HepG2 (cell line): ENCODE measurements around the gene MORN5. TPM values are rescaled to one million over a fixed set of nuclear protein-coding genes. Genes with fewer than 3 reads are reported as not detected.

Experiments
- ATAC-seq: fragments of 200-7000 bp; cut with Tn5 transposase; 3 replicates; pipeline ENCODE4 v1.9.1; 2020; ENCODE audit warnings: mild to moderate bottlenecking, moderate library complexity
- BruUV-seq: library from RNA; stranded (reverse); fragments of 400-500 nt; replicated peaks from 2 replicates; lab custom pipeline; 2021; lab: Mats Ljungman, UMichigan
- CTCF ChIA-PET: fragments of 300-600 bp; formaldehyde crosslinking; extraction: SDS; loops from one replicate; lab custom pipeline; 2021; ENCODE audit warnings: low total read pairs, inconsistent platforms, low intra/inter-chr PET ratio; lab: Yijun Ruan, JAX
- POLR2A ChIA-PET: fragments of 350-600 bp; sonication (Branson Sonifier 250); formaldehyde crosslinking; loops from one replicate; lab custom pipeline; 2020; ENCODE audit warnings: antibody characterized with exemption, inconsistent platforms; lab: Yijun Ruan, JAX
- DNase-seq: peaks from one replicate; pipeline ENCODE4 v3.0.0-alpha.2; 2015; ENCODE audit warnings: low spot score
- FAIRE-seq: peaks from 3 replicates; lab custom pipeline; 2011; peaks lifted over from hg19 to GRCh38; lab: Jason Lieb, UNC
- H2AFZ ChIP-seq: one replicate; pipeline ENCODE4 v1.6.1; 2011; ENCODE audit warnings: low read length, inconsistent platforms
- H3K27ac ChIP-seq: fragments of 300-600 bp; 3 replicates; pipeline ENCODE4 v1.8.0; 2011; ENCODE audit warnings: mixed run types, mild to moderate bottlenecking, mixed read lengths, low read length, inconsistent platforms; ENCODE audit not compliant: insufficient read depth; ENCODE audit errors: extremely low read length
- H3K27me3 ChIP-seq, 2 experiments: fragments of 200-600 bp in 1 of 2; 2 replicates in 1 of 2; 3 replicates in 1 of 2; pipeline versions ENCODE4 v1.6.0 to v1.8.0; 2011; ENCODE audit warnings: low read length in 2 of 2, mild to moderate bottlenecking in 2 of 2, moderate library complexity in 2 of 2, inconsistent platforms in 1 of 2; ENCODE audit not compliant: insufficient read depth in 2 of 2, control insufficient read depth in 1 of 2
- H3K36me3 ChIP-seq, 2 experiments: fragments of 200-600 bp in 1 of 2; replicated peaks in 1 of 2; 2 replicates in 1 of 2; 3 replicates in 1 of 2; pipeline versions ENCODE4 v1.5.1 to v1.8.0; 2011; ENCODE audit warnings: low read length in 2 of 2, inconsistent platforms in 1 of 2; ENCODE audit not compliant: insufficient read depth in 2 of 2, control insufficient read depth in 1 of 2
- H3K4me1 ChIP-seq: 2 replicates; pipeline ENCODE4 v1.5.1; 2012; ENCODE audit warnings: low read length, inconsistent platforms; ENCODE audit not compliant: insufficient read depth
- H3K4me2 ChIP-seq: 2 replicates; pipeline ENCODE4 v1.6.0; 2011; ENCODE audit warnings: low read depth, low read length, inconsistent platforms
- H3K4me3 ChIP-seq, 3 experiments: fragments of 200-600 bp in 1 of 3; sonication (generic), shearing (Covaris generic) in 1 of 3; replicated peaks in 1 of 3; 2 replicates each; pipeline ENCODE4 v1.5.1; 2011 to 2016; ENCODE audit warnings: low read length in 3 of 3, inconsistent platforms in 2 of 3, low read depth in 2 of 3, mild to moderate bottlenecking in 2 of 3, control low read depth in 1 of 3, mixed read lengths in 1 of 3; ENCODE audit not compliant: insufficient read depth in 1 of 3
- H3K79me2 ChIP-seq: one replicate; pipeline ENCODE4 v1.6.1; 2011; ENCODE audit warnings: low read length, inconsistent platforms; ENCODE audit not compliant: insufficient read depth
- H3K9ac ChIP-seq: 2 replicates; pipeline ENCODE4 v1.6.0; 2011; ENCODE audit warnings: mild to moderate bottlenecking, low read depth, low read length, inconsistent platforms; ENCODE audit not compliant: insufficient read depth
- H3K9me3 ChIP-seq: 2 replicates; pipeline ENCODE4 v1.5.1; 2012; ENCODE audit warnings: mild to moderate bottlenecking, low read length
- H4K20me1 ChIP-seq: 2 replicates; pipeline ENCODE4 v1.6.0; 2011; ENCODE audit warnings: inconsistent platforms, mild to moderate bottlenecking, low read length, moderate library complexity; ENCODE audit not compliant: insufficient read depth
- GATAD1 ChIP-seq: IDR thresholded peaks from 2 replicates; pipeline ENCODE4 v1.6.1; 2016; ENCODE audit warnings: missing genetic modification reagents, missing compliant biosample characterization
- HNRNPK ChIP-seq: fragments of 200-400 bp; formaldehyde crosslinking; IDR thresholded peaks from 2 replicates; pipeline ENCODE4 v1.6.1; 2018; ENCODE audit warnings: low read length, low read depth, moderate library complexity, mild to moderate bottlenecking; ENCODE audit not compliant: poor library complexity, severe bottlenecking
- JDP2 ChIP-seq: sonication (generic); formaldehyde crosslinking; IDR thresholded peaks from 2 replicates; pipeline ENCODE4 v1.8.1; 2022; ENCODE audit warnings: missing genetic modification reagents, borderline replicate concordance
- KMT2A ChIP-seq: sonication (generic); formaldehyde crosslinking; IDR thresholded peaks from 2 replicates; pipeline ENCODE4 v1.4.0; 2020; ENCODE audit warnings: missing genetic modification reagents
- LCORL ChIP-seq, 2 experiments: fragments of 450-650 bp in 1 of 2; sonication (generic) in 1 of 2; formaldehyde crosslinking in 1 of 2; IDR thresholded peaks; 2 replicates each; pipeline versions ENCODE4 v1.5.0 to v1.6.1; 2017 to 2020; ENCODE audit warnings: antibody characterized with exemption in 1 of 2, missing genetic modification reagents in 1 of 2
- NR2F2 ChIP-seq: IDR thresholded peaks from 2 replicates; pipeline ENCODE4 v1.6.1; 2012; ENCODE audit warnings: low read depth, inconsistent platforms, borderline replicate concordance
- RARA ChIP-seq: IDR thresholded peaks from 2 replicates; pipeline ENCODE4 v1.6.1; 2016; ENCODE audit warnings: missing genetic modification reagents, missing compliant biosample characterization
- SAP130 ChIP-seq: IDR thresholded peaks from 2 replicates; pipeline ENCODE4 v1.6.1; 2016; ENCODE audit warnings: low read depth
- SOX13 ChIP-seq, 3 experiments: fragments of 450-650 bp in 1 of 3; sonication (generic) in 1 of 3; formaldehyde crosslinking in 1 of 3; IDR thresholded peaks in 2 of 3; conservative IDR thresholded peaks in 1 of 3; 2 replicates each; pipeline versions ENCODE4 v1.5.0 to v1.6.1; 2016 to 2020; ENCODE audit warnings: antibody characterized with exemption in 1 of 3, mild to moderate bottlenecking in 1 of 3, missing compliant biosample characterization in 1 of 3, missing genetic modification reagents in 1 of 3, moderate library complexity in 1 of 3
- TEAD3 ChIP-seq: optimal IDR thresholded peaks from 2 replicates; pipeline ENCODE3; 2016; ENCODE audit warnings: borderline replicate concordance
- ZNF614 ChIP-seq: IDR thresholded peaks from 2 replicates; pipeline ENCODE4 v1.6.1; 2018; ENCODE audit warnings: missing biosample characterization, missing genetic modification reagents, inconsistent platforms, borderline replicate concordance
- ZNF644 ChIP-seq: IDR thresholded peaks from 2 replicates; pipeline ENCODE4 v1.6.1; 2016; ENCODE audit warnings: low read depth
- ZSCAN22 ChIP-seq: sonication (generic); formaldehyde crosslinking; IDR thresholded peaks from 2 replicates; pipeline ENCODE4 v1.4.0; 2020; ENCODE audit warnings: mild to moderate bottlenecking, missing genetic modification reagents
- ZSCAN31 ChIP-seq: sonication (generic); formaldehyde crosslinking; IDR thresholded peaks from 2 replicates; pipeline ENCODE4 v1.5.0; 2020; ENCODE audit warnings: low read depth, mild to moderate bottlenecking, missing genetic modification reagents
- WGBS: methylation state at CpG from one replicate; pipeline ENCODE4 v1.1.6; 2017; ENCODE audit warnings: low lambda C conversion rate; 5-methylcytosine and 5-hydroxymethylcytosine counted together
- in situ Hi-C: cut with HindIII; loops from 2 replicates; pipeline ENCODE4 v1.10.0; 2017; ENCODE audit warnings: low pct_unique_long_range_greater_than_20kb; ENCODE audit not compliant: extremely low pct_ligation_motif_present
- intact Hi-C: fragments of 100-400 bp; cut with micrococcal nuclease; formaldehyde crosslinking; loops from one replicate; pipeline ENCODE4 v1.10.0; 2022; ENCODE audit not compliant: unreplicated experiment
- polyA plus RNA-seq, 8 experiments: library from polyadenylated mRNA; depleted of rRNA in 3 of 8; stranded (reverse) in 7 of 8; unstranded in 1 of 8; fragments of >200 nt; fragmentation: Illumina TruSeq in 4 of 8; extraction: Trizol in 4 of 8; gene quantifications; 2 replicates each; pipeline versions ENCODE4 v1.2.1 to v1.2.3, GENCODE V29; 2011 to 2016; ENCODE audit warnings: low read depth in 4 of 8, missing spikeins in 1 of 8, mixed read lengths in 1 of 8; ENCODE audit not compliant: insufficient read depth in 1 of 8
- total RNA-seq, 5 experiments: library from RNA; depleted of rRNA; stranded (reverse); fragments of >200 nt; fragmentation: Illumina TruSeq; extraction: Trizol; gene quantifications; 2 replicates each; pipeline ENCODE4 v1.2.3, GENCODE V29; 2016; ENCODE audit warnings: low read depth in 1 of 5
- TF ChIP-seq, protein P1 (sequence below): sonication (generic); formaldehyde crosslinking; IDR thresholded peaks from 2 replicates; pipeline ENCODE4 v1.5.0; 2020; ENCODE audit warnings: missing genetic modification reagents
- TF ChIP-seq, protein P2 (sequence below): sonication (generic); formaldehyde crosslinking; IDR thresholded peaks from 2 replicates; pipeline ENCODE4 v1.4.0; 2020; ENCODE audit warnings: missing genetic modification reagents, mild to moderate bottlenecking, borderline replicate concordance
- TF ChIP-seq, protein P3 (sequence below): fragments of 450-650 bp; IDR thresholded peaks from 2 replicates; pipeline ENCODE4 v1.6.1; 2016
- TF ChIP-seq, protein P4 (sequence below): IDR thresholded peaks from 2 replicates; pipeline ENCODE4 v1.6.1; 2016; ENCODE audit warnings: mild to moderate bottlenecking

MORN5 gene
- total and polyA plus RNA-seq, 2 of the 13 experiments (the other 11 are each of a cell fraction or from before 2014, with no cell fraction given): not detected

DNA sequence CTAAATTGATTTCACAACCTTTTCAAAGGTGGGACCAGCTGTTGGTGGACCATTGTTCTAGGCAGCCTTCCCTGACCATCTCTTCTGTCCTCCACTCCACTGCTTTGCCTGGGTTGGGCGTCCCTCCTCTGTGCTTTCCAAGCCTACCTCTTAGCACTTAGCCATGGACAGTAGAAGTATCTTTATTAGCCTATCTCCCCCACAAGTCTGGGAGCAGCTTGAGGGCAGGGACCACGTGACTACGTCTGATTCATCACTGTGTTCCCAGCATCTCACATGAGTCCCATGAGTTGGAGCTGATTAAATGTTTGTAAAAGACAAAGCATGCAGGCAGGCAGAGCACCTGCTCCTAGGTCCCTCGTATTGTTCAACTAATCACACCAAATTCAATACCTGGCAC, 20.9 kb downstream of the MORN5 start:
- Histone ChIP-seq H3K4me3 (no peak overlapping the region), H3K27ac (no peak overlapping the region), H3K9me3 (no peaks in the 10 kb centered on the region), H3K4me2 (no peak overlapping the region), H2AFZ (no peak overlapping the region), H4K20me1 (no peaks in the 10 kb centered on the region), H3K4me1 (peaks cover 37% of the 10 kb centered on the region), H3K36me3 (no peaks in the 10 kb centered on the region), H3K9ac (no peak overlapping the region), H3K27me3 (no peaks in the 10 kb centered on the region), H3K79me2 (no peaks in the 10 kb centered on the region)
- intact Hi-C loops: no loop called here
- FAIRE-seq (no peak), DNase-seq (peak; percentile 60), ATAC-seq (no peak; the same call in 2 of the 3 replicates)
- POLR2A ChIA-PET: interaction anchor here (0.7 to 2.9 kb wide), 3 partner anchors 10 to 1289 kb away, joined by 5 to 15 read pairs (median 8); partner anchors contain the start of genes MRRF and RBM18
- in situ Hi-C loops: no loop called here
- BruUV-seq: no TSS peak
- CTCF ChIA-PET: interaction anchor here (0.6 kb wide), 1 partner anchor 9 kb away, joined by 3 read pairs; no protein-coding TSS in a partner anchor
- WGBS: 12% methylated on average over 4 of the region's 4 CpGs
- no peak for TF ChIP-seq JDP2 (CRISPR knock-in tag)
- TF ChIP-seq, protein P1, sequence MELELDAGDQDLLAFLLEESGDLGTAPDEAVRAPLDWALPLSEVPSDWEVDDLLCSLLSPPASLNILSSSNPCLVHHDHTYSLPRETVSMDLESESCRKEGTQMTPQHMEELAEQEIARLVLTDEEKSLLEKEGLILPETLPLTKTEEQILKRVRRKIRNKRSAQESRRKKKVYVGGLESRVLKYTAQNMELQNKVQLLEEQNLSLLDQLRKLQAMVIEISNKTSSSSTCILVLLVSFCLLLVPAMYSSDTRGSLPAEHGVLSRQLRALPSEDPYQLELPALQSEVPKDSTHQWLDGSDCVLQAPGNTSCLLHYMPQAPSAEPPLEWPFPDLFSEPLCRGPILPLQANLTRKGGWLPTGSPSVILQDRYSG (CRISPR knock-in tag): no peak
- TF ChIP-seq ZSCAN31 (CRISPR knock-in tag): no peak
- no peak for TF ChIP-seq KMT2A (CRISPR knock-in tag)
- TF ChIP-seq, protein P2, sequence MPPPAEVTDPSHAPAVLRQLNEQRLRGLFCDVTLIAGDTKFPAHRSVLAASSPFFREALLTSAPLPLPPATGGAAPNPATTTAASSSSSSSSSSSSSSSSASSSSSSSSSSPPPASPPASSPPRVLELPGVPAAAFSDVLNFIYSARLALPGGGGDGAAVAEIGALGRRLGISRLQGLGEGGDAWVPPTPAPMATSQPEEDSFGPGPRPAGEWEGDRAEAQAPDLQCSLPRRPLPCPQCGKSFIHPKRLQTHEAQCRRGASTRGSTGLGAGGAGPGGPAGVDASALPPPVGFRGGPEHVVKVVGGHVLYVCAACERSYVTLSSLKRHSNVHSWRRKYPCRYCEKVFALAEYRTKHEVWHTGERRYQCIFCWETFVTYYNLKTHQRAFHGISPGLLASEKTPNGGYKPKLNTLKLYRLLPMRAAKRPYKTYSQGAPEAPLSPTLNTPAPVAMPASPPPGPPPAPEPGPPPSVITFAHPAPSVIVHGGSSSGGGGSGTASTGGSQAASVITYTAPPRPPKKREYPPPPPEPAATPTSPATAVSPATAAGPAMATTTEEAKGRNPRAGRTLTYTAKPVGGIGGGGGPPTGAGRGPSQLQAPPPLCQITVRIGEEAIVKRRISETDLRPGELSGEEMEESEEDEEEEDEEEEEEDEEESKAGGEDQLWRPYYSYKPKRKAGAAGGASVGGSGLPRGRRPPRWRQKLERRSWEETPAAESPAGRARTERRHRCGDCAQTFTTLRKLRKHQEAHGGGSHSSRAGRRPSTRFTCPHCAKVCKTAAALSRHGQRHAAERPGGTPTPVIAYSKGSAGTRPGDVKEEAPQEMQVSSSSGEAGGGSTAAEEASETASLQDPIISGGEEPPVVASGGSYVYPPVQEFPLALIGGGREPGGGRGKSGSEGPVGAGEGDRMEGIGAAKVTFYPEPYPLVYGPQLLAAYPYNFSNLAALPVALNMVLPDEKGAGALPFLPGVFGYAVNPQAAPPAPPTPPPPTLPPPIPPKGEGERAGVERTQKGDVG (CRISPR knock-in tag): no peak
- no peak for TF ChIP-seq NR2F2
- no peak for TF ChIP-seq ZNF614
- no peak for TF ChIP-seq LCORL (IDR thresholded peaks at IDR 0.05)
- TF ChIP-seq LCORL (CRISPR knock-in tag; IDR thresholded peaks at IDR 0.05): no peak
- no peak for TF ChIP-seq HNRNPK
- TF ChIP-seq, protein P3, sequence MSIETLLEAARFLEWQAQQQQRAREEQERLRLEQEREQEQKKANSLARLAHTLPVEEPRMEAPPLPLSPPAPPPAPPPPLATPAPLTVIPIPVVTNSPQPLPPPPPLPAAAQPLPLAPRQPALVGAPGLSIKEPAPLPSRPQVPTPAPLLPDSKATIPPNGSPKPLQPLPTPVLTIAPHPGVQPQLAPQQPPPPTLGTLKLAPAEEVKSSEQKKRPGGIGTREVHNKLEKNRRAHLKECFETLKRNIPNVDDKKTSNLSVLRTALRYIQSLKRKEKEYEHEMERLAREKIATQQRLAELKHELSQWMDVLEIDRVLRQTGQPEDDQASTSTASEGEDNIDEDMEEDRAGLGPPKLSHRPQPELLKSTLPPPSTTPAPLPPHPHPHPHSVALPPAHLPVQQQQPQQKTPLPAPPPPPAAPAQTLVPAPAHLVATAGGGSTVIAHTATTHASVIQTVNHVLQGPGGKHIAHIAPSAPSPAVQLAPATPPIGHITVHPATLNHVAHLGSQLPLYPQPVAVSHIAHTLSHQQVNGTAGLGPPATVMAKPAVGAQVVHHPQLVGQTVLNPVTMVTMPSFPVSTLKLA: peak; percentile 22; the same call in 1 of the 2 replicates
- TF ChIP-seq RARA: 0 out of 2 replicates have a peak, but pooled peaks have one; percentile 21
- no peak for TF ChIP-seq SOX13 (IDR thresholded peaks at IDR 0.05)
- TF ChIP-seq SOX13 (CRISPR knock-in tag; conservative IDR thresholded peaks at IDR 0.05 in 1 of 2, IDR thresholded peaks at IDR 0.05 in 1 of 2): 0 out of 4 replicates have a peak, but pooled peaks of 1 of the 2 experiments have one; percentile 4
- TF ChIP-seq, protein P4, sequence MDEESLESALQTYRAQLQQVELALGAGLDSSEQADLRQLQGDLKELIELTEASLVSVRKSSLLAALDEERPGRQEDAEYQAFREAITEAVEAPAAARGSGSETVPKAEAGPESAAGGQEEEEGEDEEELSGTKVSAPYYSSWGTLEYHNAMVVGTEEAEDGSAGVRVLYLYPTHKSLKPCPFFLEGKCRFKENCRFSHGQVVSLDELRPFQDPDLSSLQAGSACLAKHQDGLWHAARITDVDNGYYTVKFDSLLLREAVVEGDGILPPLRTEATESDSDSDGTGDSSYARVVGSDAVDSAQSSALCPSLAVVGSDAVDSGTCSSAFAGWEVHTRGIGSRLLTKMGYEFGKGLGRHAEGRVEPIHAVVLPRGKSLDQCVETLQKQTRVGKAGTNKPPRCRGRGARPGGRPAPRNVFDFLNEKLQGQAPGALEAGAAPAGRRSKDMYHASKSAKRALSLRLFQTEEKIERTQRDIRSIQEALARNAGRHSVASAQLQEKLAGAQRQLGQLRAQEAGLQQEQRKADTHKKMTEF: no peak
- no peak for TF ChIP-seq ZNF644 (CRISPR knock-in tag)
- TF ChIP-seq TEAD3 (CRISPR knock-in tag): no peak
- 0 out of 2 replicates have a peak, but pooled peaks have one; percentile 15 for TF ChIP-seq SAP130 (CRISPR knock-in tag)
- no peak for TF ChIP-seq ZSCAN22 (CRISPR knock-in tag)
- TF ChIP-seq GATAD1 (CRISPR knock-in tag): no peak
